A673 (cell line): Measurements from ENCODE around the gene COPS6. TPM values are rescaled to one million over a fixed set of nuclear protein-coding genes. Genes with fewer than 3 reads are reported as not detected.

Experiments
- BruUV-seq: library from RNA; stranded (reverse); fragments of 400-500 nt; replicated peaks from 2 replicates; lab custom pipeline; 2021; lab: Mats Ljungman, UMichigan
- CTCF ChIA-PET: fragments of 300-600 bp; sonication (Branson Sonifier 250); formaldehyde crosslinking; loops from one replicate; lab custom pipeline; 2022; ENCODE audit warnings: antibody characterized with exemption; lab: Charles Lee
- POLR2A ChIA-PET: fragments of 300-600 bp; sonication (Branson Sonifier 250); formaldehyde crosslinking; loops from one replicate; lab custom pipeline; 2022; ENCODE audit warnings: antibody characterized with exemption; ENCODE audit not compliant: low non-redundant PET; lab: Charles Lee
- DNase-seq: peaks from one replicate; pipeline ENCODE4 v3.0.0-alpha.2; 2015; ENCODE audit warnings: low spot score
- H3K27ac ChIP-seq: fragments of 200-600 bp; sonication (generic); 2 replicates; pipeline ENCODE4 v1.5.1; 2016; ENCODE audit warnings: mixed run types, low read depth, mild to moderate bottlenecking, mixed read lengths, antibody characterized with exemption, low read length; ENCODE audit not compliant: poor library complexity, severe bottlenecking
- H3K27me3 ChIP-seq: fragments of 200-600 bp; sonication (generic); replicated peaks from 2 replicates; pipeline ENCODE4 v1.6.1; 2017; ENCODE audit warnings: mixed run types, low read depth, mild to moderate bottlenecking, mixed read lengths, antibody characterized with exemption, low read length; ENCODE audit not compliant: insufficient read depth, poor library complexity
- H3K36me3 ChIP-seq: fragments of 200-600 bp; sonication (generic); 2 replicates; pipeline ENCODE4 v1.6.1; 2016; ENCODE audit warnings: mixed run types, mild to moderate bottlenecking, mixed read lengths, antibody characterized with exemption, low read length; ENCODE audit not compliant: insufficient read depth, poor library complexity, severe bottlenecking
- H3K4me1 ChIP-seq: fragments of 200-600 bp; sonication (generic); 2 replicates; pipeline ENCODE4 v1.6.1; 2017; ENCODE audit warnings: mixed run types, mild to moderate bottlenecking, mixed read lengths, antibody characterized with exemption, low read length; ENCODE audit not compliant: insufficient read depth, poor library complexity, severe bottlenecking
- H3K4me3 ChIP-seq: fragments of 200-600 bp; sonication (generic); 2 replicates; pipeline ENCODE4 v1.5.1; 2016; ENCODE audit warnings: low read depth, mixed run types, mild to moderate bottlenecking, mixed read lengths, low read length; ENCODE audit not compliant: poor library complexity, severe bottlenecking
- H3K9me3 ChIP-seq: fragments of 200-600 bp; sonication (generic); 2 replicates; pipeline ENCODE4 v1.6.1; 2016; ENCODE audit warnings: mixed run types, low read depth, mild to moderate bottlenecking, mixed read lengths, antibody characterized with exemption, low read length; ENCODE audit not compliant: poor library complexity, severe bottlenecking
- EZH2 ChIP-seq: fragments of 200-600 bp; sonication (generic); IDR thresholded peaks from 2 replicates; pipeline ENCODE4 v1.6.1; 2017; ENCODE audit warnings: borderline replicate concordance, low read depth, mild to moderate bottlenecking, mixed read lengths, antibody characterized with exemption, low read length; ENCODE audit not compliant: poor library complexity, severe bottlenecking
- intact Hi-C: fragments of 100-400 bp; cut with micrococcal nuclease; formaldehyde crosslinking; loops from one replicate; pipeline ENCODE4 v1.10.0; 2022; ENCODE audit not compliant: unreplicated experiment
- total RNA-seq: library from RNA; stranded (reverse); gene quantifications from 2 replicates; pipeline ENCODE4 v1.2.3, GENCODE V29; 2021
- TF ChIP-seq, protein P1 (sequence below): fragments of 300-800, 200-600 bp; sonication (generic); conservative IDR thresholded peaks from 2 replicates; pipeline ENCODE4 v1.5.1; 2017; ENCODE audit warnings: low read depth, mild to moderate bottlenecking, antibody characterized with exemption, low read length, moderate library complexity, mixed read lengths

The COPS6 gene
- total RNA-seq, 1 experiment from 2014 or later: 166 TPM

DNA sequence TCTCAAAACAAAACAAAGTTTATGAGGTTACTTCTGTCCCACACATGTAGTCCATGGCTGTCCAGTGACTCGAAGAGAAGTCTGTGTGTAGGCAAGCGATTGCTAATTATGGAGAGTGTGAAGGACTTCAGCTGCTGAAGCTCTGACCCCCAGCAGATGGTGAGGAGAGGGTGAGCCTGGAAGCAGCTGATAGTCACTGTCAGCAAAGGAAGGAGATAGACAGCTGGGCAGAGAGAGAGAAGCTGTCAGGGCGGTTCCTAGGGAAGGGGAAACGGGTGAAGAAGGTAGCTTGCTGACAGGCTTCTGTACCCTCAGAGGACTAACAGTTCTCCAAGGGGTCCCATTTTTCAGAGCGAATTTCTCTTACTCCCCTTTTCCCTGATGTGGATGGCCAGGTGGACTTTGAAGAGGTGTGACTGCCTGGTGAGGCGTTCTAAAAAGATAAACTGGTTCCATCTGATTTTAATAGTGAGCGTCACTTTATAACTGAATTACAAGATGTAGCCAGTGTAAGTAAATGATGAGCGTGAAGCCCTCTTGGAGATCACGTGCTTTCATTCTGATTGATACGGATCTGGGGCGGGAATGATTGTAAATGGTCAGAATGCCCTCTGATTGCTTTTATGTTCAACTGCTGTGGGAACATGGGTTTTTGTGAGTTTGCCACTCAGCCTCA lies 27.1 kb upstream of the COPS6 start:
- H3K27me3 ChIP-seq: no peaks in the 10 kb centered on the region
- intact Hi-C loops: no loop called here
- no peak overlapping the region for H3K27ac ChIP-seq
- no peak overlapping the region for H3K4me3 ChIP-seq
- peaks cover 53% of the 10 kb centered on the region for H3K36me3 ChIP-seq
- no TSS peak for BruUV-seq
- TF ChIP-seq EZH2: no peak
- TF ChIP-seq, protein P1, sequence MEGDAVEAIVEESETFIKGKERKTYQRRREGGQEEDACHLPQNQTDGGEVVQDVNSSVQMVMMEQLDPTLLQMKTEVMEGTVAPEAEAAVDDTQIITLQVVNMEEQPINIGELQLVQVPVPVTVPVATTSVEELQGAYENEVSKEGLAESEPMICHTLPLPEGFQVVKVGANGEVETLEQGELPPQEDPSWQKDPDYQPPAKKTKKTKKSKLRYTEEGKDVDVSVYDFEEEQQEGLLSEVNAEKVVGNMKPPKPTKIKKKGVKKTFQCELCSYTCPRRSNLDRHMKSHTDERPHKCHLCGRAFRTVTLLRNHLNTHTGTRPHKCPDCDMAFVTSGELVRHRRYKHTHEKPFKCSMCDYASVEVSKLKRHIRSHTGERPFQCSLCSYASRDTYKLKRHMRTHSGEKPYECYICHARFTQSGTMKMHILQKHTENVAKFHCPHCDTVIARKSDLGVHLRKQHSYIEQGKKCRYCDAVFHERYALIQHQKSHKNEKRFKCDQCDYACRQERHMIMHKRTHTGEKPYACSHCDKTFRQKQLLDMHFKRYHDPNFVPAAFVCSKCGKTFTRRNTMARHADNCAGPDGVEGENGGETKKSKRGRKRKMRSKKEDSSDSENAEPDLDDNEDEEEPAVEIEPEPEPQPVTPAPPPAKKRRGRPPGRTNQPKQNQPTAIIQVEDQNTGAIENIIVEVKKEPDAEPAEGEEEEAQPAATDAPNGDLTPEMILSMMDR: no peak
- CTCF ChIA-PET: no interaction called here
- POLR2A ChIA-PET: interaction anchor here (0.6 kb wide), 1 partner anchor 309 kb away, joined by 8 read pairs; no protein-coding TSS in a partner anchor
- no peaks in the 10 kb centered on the region for H3K4me1 ChIP-seq
- H3K9me3 ChIP-seq: no peaks in the 10 kb centered on the region
- DNase-seq: no peak

DNA sequence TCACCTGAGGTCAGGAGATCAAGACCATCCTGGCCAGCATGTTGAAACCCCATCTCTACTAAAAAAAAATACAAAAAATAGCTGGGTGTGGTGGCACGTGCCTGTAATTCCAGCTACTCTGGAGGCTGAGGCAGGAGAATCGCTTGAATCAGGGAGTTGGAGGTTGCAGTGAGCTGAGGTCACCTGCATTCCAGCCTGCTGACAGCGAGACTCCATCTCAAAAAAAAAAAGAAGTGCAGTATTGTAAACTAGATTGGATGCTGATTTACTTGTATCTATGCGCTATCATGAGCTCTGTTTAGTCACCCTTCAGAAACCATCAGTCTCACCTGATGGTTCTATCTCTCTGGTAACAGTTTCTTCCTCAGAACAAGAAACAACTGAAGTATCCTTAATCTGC lies 25.4 kb upstream of the COPS6 start:
- TF ChIP-seq, protein P1: no peak
- TF ChIP-seq EZH2: no peak
- Histone ChIP-seq H3K27ac (no peak overlapping the region), H3K27me3 (no peaks in the 10 kb centered on the region), H3K4me1 (no peaks in the 10 kb centered on the region), H3K36me3 (peaks cover 38% of the 10 kb centered on the region), H3K9me3 (no peaks in the 10 kb centered on the region), H3K4me3 (no peak overlapping the region)
- BruUV-seq: no TSS peak
- ChIA-PET POLR2A (no interaction called here), CTCF (no interaction called here)
- intact Hi-C loops: no loop called here
- no peak for DNase-seq

DNA sequence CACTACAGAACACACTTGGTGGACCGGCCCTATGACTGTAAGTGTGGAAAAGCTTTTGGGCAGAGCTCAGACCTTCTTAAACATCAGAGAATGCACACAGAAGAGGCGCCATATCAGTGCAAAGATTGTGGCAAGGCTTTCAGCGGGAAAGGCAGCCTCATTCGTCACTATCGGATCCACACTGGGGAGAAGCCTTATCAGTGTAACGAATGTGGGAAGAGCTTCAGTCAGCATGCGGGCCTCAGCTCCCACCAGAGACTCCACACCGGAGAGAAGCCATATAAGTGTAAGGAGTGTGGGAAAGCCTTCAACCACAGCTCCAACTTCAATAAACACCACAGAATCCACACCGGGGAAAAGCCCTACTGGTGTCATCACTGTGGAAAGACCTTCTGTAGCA lies 24.6 kb upstream of the COPS6 start:
- ChIA-PET POLR2A (no interaction called here), CTCF (no interaction called here)
- H3K27me3 ChIP-seq: no peaks in the 10 kb centered on the region
- no peaks in the 10 kb centered on the region for H3K9me3 ChIP-seq
- BruUV-seq: no TSS peak
- intact Hi-C loops: no loop called here
- H3K27ac ChIP-seq: no peak overlapping the region
- H3K4me1 ChIP-seq: no peaks in the 10 kb centered on the region
- DNase-seq: no peak
- peaks cover 35% of the 10 kb centered on the region for H3K36me3 ChIP-seq
- no peak overlapping the region for H3K4me3 ChIP-seq
- TF ChIP-seq, protein P1: no peak
- TF ChIP-seq EZH2: no peak
